Smooth muscle cell (in vitro differentiated cells): ENCODE results near the gene DNAH8. TPM values are rescaled to one million over a fixed set of nuclear protein-coding genes. Genes with fewer than 3 reads are reported as not detected.

Experiments
- DNase-seq: peaks from one replicate; lab custom pipeline; 2025; ENCODE audit not compliant: unreplicated experiment; lab: John Stamatoyannopoulos, UW
- H2AFZ ChIP-seq: fragments of 200-600 bp; sonication (generic); 2 replicates; pipeline ENCODE4 v1.6.0; 2016; ENCODE audit warnings: antibody characterized with exemption, low read depth, mild to moderate bottlenecking
- H3F3A ChIP-seq: fragments of 200-600 bp; sonication (generic); 2 replicates; pipeline ENCODE4 v1.6.0; 2017; ENCODE audit warnings: antibody characterized with exemption, low read depth
- H3K27ac ChIP-seq: fragments of 200-600 bp; sonication (generic); 2 replicates; pipeline ENCODE4 v1.5.1; 2016; ENCODE audit warnings: low read depth, mild to moderate bottlenecking
- H3K27me3 ChIP-seq: fragments of 200-600 bp; sonication (generic); 2 replicates; pipeline ENCODE4 v1.6.1; 2016; ENCODE audit warnings: low read depth, mild to moderate bottlenecking
- H3K36me3 ChIP-seq: fragments of 200-600 bp; sonication (generic); 2 replicates; pipeline ENCODE4 v1.5.1; 2016; ENCODE audit warnings: low read depth
- H3K4me1 ChIP-seq: fragments of 200-600 bp; sonication (generic); 2 replicates; pipeline ENCODE4 v1.5.1; 2016; ENCODE audit warnings: low read depth
- H3K4me2 ChIP-seq: fragments of 200-600 bp; sonication (generic); 2 replicates; pipeline ENCODE4 v1.6.0; 2016; ENCODE audit warnings: mild to moderate bottlenecking
- H3K4me3 ChIP-seq: fragments of 200-600 bp; sonication (generic); 2 replicates; pipeline ENCODE4 v1.5.1; 2016; ENCODE audit warnings: mild to moderate bottlenecking
- H3K79me2 ChIP-seq: fragments of 200-600 bp; sonication (generic); 2 replicates; pipeline ENCODE4 v1.6.0; 2016; ENCODE audit warnings: low read depth, mild to moderate bottlenecking
- H3K9ac ChIP-seq: fragments of 200-600 bp; sonication (generic); 2 replicates; pipeline ENCODE4 v1.6.0; 2016; ENCODE audit warnings: low read depth
- H3K9me3 ChIP-seq: fragments of 200-600 bp; sonication (generic); replicated peaks from 2 replicates; pipeline ENCODE4 v1.5.1; 2016; ENCODE audit warnings: low read depth
- H4K20me1 ChIP-seq: fragments of 200-600 bp; sonication (generic); 2 replicates; pipeline ENCODE4 v1.6.0; 2016; ENCODE audit warnings: low read depth
- CTCF ChIP-seq: fragments of 200-600 bp; sonication (generic); IDR thresholded peaks from 2 replicates; pipeline ENCODE4 v1.5.1; 2017; ENCODE audit warnings: borderline replicate concordance, mild to moderate bottlenecking, antibody characterized with exemption; ENCODE audit not compliant: insufficient read depth, poor library complexity, severe bottlenecking
- WGBS: methylation state at CpG from one replicate; pipeline ENCODE4 v1.1.7; 2016; ENCODE audit warnings: low lambda C conversion rate; 5-methylcytosine and 5-hydroxymethylcytosine counted together
- polyA plus RNA-seq: library from polyadenylated mRNA; unstranded; fragments of >200 nt; fragmentation: Nextera tagmentation; extraction: Ambion mirVana; gene quantifications from 2 replicates; pipeline ENCODE4 v1.2.1, GENCODE V29; 2016
- total RNA-seq: library from RNA; depleted of rRNA; stranded (reverse); fragments of >200 nt; gene quantifications from 2 replicates; pipeline ENCODE4 v1.2.3, GENCODE V29; 2014

The DNAH8 gene
- total and polyA plus RNA-seq, 2 experiments from 2014 or later: not detected

- Histone ChIP-seq H3F3A (no peaks in the 10 kb centered on the region), H3K79me2 (no peaks in the 10 kb centered on the region), H4K20me1 (no peaks in the 10 kb centered on the region), H3K4me1 (no peaks in the 10 kb centered on the region), H3K4me3 (no peak overlapping the region), H3K9me3 (no peaks in the 10 kb centered on the region), H3K4me2 (no peak overlapping the region), H3K27me3 (peaks cover 10% of the 10 kb centered on the region), H3K27ac (no peak overlapping the region), H3K36me3 (no peaks in the 10 kb centered on the region), H2AFZ (no peak overlapping the region), H3K9ac (no peak overlapping the region)
- no peak for TF ChIP-seq CTCF
- no peak for DNase-seq
- 100% methylated on average over 2 of the region's 2 CpGs for WGBS
Observed at GRCh38 chr6:38955861-38956260, 240.8 kb downstream of the DNAH8 start.

DNA sequence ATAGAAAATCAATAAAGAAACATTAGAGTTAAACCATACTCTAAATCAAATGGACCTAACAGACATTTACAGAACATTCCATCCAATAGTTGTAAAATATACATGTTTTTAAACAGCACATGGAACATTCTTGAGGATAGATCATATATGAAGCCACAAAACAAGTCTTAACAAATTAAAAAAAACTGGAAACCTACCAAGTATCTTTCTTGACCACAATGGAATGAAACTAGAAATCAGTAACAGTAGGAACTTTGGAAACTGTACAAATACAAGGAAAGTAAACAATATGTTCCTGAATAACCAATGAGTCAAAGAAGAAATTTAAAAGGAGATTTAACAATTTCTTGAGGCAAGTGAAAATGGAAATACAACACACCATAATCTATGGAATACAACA, 242.3 kb downstream of the DNAH8 start:
- no peaks in the 10 kb centered on the region for H3F3A ChIP-seq
- H3K27ac ChIP-seq: no peak overlapping the region
- H3K9me3 ChIP-seq: no peaks in the 10 kb centered on the region
- no peak overlapping the region for H3K4me3 ChIP-seq
- H3K9ac ChIP-seq: no peak overlapping the region
- H3K4me2 ChIP-seq: no peak overlapping the region
- TF ChIP-seq CTCF: no peak
- no peaks in the 10 kb centered on the region for H4K20me1 ChIP-seq
- no peak overlapping the region for H2AFZ ChIP-seq
- H3K36me3 ChIP-seq: no peaks in the 10 kb centered on the region
- no peaks in the 10 kb centered on the region for H3K79me2 ChIP-seq
- no peak for DNase-seq
- no peaks in the 10 kb centered on the region for H3K27me3 ChIP-seq
- H3K4me1 ChIP-seq: no peaks in the 10 kb centered on the region

DNA sequence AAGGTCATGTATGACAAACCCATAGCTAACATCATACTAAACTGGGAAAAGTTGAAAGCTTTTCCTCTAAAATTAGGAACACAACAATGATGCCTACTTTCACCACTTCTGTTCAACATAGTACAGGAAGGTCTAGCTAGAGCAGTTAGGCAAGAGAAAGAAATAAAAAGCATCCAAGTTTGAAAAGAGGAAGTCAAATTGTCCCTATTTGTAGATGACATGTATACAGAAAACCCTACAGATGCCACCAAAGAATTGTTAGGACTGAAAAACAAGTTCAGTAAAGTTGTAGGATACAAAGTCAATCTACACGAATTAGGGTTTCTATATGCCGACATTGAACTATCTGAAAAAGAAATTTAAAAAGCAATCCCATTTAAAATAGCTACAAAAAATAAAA, 244.0 kb downstream of the DNAH8 start:
- H3K27ac ChIP-seq: no peak overlapping the region
- no peaks in the 10 kb centered on the region for H3K27me3 ChIP-seq
- H3K36me3 ChIP-seq: no peaks in the 10 kb centered on the region
- H3K79me2 ChIP-seq: no peaks in the 10 kb centered on the region
- no peaks in the 10 kb centered on the region for H3K4me1 ChIP-seq
- no peak overlapping the region for H3K9ac ChIP-seq
- H3K4me2 ChIP-seq: no peak overlapping the region
- no peak overlapping the region for H2AFZ ChIP-seq
- no peak for TF ChIP-seq CTCF
- DNase-seq: no peak
- no peaks in the 10 kb centered on the region for H3F3A ChIP-seq
- H3K4me3 ChIP-seq: no peak overlapping the region
- H3K9me3 ChIP-seq: no peaks in the 10 kb centered on the region
- H4K20me1 ChIP-seq: no peaks in the 10 kb centered on the region
- WGBS: 86% methylated on average over 2 of the region's 2 CpGs

DNA sequence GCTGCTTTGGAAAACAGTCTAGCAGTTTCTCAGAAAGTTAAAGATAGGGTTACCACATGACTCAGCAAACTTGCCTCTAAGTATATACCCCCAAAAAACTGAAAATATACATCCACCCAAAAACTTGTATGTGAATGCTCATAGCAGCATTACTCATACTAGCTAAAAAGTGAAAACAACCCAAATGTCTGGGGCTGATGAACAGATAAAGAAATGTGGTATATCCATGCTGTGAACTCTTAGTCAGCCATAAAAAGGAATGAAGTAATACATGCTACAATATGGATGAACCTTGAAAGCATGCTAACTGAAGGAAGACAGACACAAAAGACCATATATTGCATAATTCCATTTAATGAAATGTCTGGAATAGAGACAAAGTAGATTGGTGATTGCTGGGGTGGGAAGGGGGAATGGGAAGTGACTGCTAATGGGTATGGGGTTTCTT, 253.6 kb downstream of the DNAH8 start:
- no peak for DNase-seq
- no peak overlapping the region for H3K27ac ChIP-seq
- no peaks in the 10 kb centered on the region for H4K20me1 ChIP-seq
- no peak overlapping the region for H3K4me3 ChIP-seq
- H3K79me2 ChIP-seq: no peaks in the 10 kb centered on the region
- H3K27me3 ChIP-seq: peaks cover 35% of the 10 kb centered on the region
- H3K4me2 ChIP-seq: no peak overlapping the region
- H3K4me1 ChIP-seq: no peaks in the 10 kb centered on the region
- no peak for TF ChIP-seq CTCF
- H3K36me3 ChIP-seq: no peaks in the 10 kb centered on the region
- no peaks in the 10 kb centered on the region for H3F3A ChIP-seq
- no peak overlapping the region for H2AFZ ChIP-seq
- no peaks in the 10 kb centered on the region for H3K9me3 ChIP-seq
- H3K9ac ChIP-seq: no peak overlapping the region
